Measurements from ENCODE around the gene ZBTB2.

Gene ZBTB2

DNA sequence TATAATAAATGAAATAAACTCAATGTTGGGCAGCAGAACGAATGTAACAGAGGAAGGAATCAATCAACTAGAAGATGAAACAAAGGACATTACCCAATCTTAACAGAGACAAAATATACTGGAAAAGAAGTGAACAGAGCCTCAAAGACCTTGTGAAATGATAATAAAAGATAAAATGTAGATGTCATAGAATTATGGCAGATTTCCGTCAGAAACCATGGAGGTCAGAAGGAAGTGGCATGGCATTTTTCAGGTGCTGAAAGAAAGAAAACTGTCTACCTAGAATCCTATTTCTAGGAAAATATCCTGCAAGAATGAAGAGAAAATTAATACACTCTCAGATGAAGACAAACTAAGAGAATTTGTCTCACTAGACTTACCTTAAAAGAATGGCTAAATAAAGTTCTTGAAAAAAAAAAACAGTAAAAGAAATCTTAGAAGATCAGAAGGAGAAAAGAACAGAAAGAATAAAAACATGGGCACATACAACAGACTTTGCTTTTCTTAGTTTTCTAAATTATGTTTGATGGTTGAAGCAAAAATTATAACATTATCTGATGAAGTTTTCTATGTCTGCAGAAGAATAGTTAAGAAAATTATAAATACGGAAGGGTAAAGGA lies 23.4 kb upstream of the ZBTB2 start:
- H3K4me3 ChIP-seq (ENCODE audit: low read length) = no peak overlapping the region
- no peak for DNase-seq (ENCODE audit: low read depth)
- TF ChIP-seq, protein P1, sequence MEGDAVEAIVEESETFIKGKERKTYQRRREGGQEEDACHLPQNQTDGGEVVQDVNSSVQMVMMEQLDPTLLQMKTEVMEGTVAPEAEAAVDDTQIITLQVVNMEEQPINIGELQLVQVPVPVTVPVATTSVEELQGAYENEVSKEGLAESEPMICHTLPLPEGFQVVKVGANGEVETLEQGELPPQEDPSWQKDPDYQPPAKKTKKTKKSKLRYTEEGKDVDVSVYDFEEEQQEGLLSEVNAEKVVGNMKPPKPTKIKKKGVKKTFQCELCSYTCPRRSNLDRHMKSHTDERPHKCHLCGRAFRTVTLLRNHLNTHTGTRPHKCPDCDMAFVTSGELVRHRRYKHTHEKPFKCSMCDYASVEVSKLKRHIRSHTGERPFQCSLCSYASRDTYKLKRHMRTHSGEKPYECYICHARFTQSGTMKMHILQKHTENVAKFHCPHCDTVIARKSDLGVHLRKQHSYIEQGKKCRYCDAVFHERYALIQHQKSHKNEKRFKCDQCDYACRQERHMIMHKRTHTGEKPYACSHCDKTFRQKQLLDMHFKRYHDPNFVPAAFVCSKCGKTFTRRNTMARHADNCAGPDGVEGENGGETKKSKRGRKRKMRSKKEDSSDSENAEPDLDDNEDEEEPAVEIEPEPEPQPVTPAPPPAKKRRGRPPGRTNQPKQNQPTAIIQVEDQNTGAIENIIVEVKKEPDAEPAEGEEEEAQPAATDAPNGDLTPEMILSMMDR (conservative IDR thresholded peaks at IDR 0.05; ENCODE audit: low read length) = no peak

- TF ChIP-seq, protein P1 (conservative IDR thresholded peaks at IDR 0.05; ENCODE audit: low read length) = no peak
- no peak for DNase-seq (ENCODE audit: low read depth)
- no peak overlapping the region for H3K4me3 ChIP-seq (ENCODE audit: low read length)
These were observed 22.2 kb upstream of the ZBTB2 start for GRCh38 chr6:151413372-151414145.

DNA sequence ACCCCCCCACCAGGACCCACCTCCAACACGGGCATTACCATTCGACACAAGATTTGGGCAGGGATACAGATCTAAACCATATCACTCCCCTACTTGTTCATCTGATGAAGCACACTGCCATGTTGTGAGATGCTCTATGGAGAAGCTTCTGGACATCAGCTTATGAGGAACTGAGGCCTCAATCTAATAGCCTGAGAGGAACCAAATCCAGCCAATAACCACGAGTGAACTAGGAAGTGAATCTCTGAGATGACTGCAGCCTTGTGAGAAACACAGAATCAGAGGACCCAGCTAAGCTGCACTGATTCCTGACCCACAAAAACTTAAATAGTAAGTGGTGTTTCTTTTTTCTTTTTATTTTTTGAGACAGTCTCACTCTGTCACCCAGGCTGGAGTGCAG lies 21.6 kb upstream of the ZBTB2 start:
- H3K4me3 ChIP-seq (ENCODE audit: low read length) = no peak overlapping the region
- TF ChIP-seq, protein P1 (conservative IDR thresholded peaks at IDR 0.05; ENCODE audit: low read length) = no peak
- no peak for DNase-seq (ENCODE audit: low read depth)

- DNase-seq (ENCODE audit: low read depth) = no peak
- no peak overlapping the region for H3K4me3 ChIP-seq (ENCODE audit: low read length)
- TF ChIP-seq, protein P1 (conservative IDR thresholded peaks at IDR 0.05; ENCODE audit: low read length) = no peak
These were observed 18.3 kb upstream of the ZBTB2 start for GRCh38 chr6:151409679-151410078.

- DNase-seq (ENCODE audit: low read depth) = no peak
- TF ChIP-seq, protein P1 (conservative IDR thresholded peaks at IDR 0.05; ENCODE audit: low read length) = no peak
- no peak overlapping the region for H3K4me3 ChIP-seq (ENCODE audit: low read length)
These were observed 17.9 kb upstream of the ZBTB2 start for GRCh38 chr6:151409260-151409659.

- TF ChIP-seq, protein P1 (conservative IDR thresholded peaks at IDR 0.05; ENCODE audit: low read length) = no peak
- DNase-seq (ENCODE audit: low read depth) = no peak
These were observed 17.5 kb upstream of the ZBTB2 start for GRCh38 chr6:151408858-151409257.

DNA sequence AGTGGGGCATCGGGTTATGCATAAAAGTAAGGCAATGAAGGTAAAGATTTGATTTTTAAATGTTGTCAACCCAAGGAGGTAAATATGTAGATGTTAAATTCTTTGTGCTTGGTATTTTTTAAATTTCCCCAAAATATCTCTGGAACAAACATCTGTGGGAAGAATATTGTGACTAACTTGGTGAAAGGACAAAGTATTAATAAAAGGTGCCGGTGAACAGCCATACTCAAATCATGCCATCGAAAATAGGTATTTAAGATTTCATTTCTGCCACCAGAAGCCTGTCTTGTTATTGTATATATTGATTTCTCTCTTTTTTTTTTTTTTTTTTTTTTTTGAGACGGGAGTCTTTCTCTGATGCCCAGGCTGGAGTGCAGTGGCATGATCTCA lies 12.6 kb upstream of the ZBTB2 start:
- DNase-seq (ENCODE audit: low read depth) = no peak
- H3K4me3 ChIP-seq (ENCODE audit: low read length) = no peak overlapping the region
- TF ChIP-seq, protein P1 (conservative IDR thresholded peaks at IDR 0.05; ENCODE audit: low read length) = no peak

More at GRCh38 chr6:151408858-151409257, 17.5 kb upstream of the ZBTB2 start:
- no peak overlapping the region for H3K4me3 ChIP-seq (ENCODE audit: low read length)
